Activated B cell treated with CpG ODN at 0.5 μM for 24 hours (primary cell): Measurements from ENCODE around the gene HMG20A. TPM values are rescaled to one million over a fixed set of nuclear protein-coding genes. Genes with fewer than 3 reads are reported as not detected.

Experiments
- ATAC-seq: fragments of 200-7000 bp; cut with Tn5 transposase; one replicate; pipeline ENCODE4 v1.10.0; 2021; ENCODE audit warnings: low read depth, mild to moderate bottlenecking, moderate library complexity
- CTCF ChIA-PET: fragments of 350-600 bp; sonication (Branson Sonifier 250); formaldehyde crosslinking; loops from one replicate; lab custom pipeline; 2021; ENCODE audit warnings: antibody characterized with exemption; lab: Charles Lee
- POLR2A ChIA-PET: fragments of 350-600 bp; sonication (Branson Sonifier 250); formaldehyde crosslinking; loops from one replicate; lab custom pipeline; 2021; ENCODE audit warnings: antibody characterized with exemption; lab: Charles Lee
- DNase-seq: peaks from one replicate; pipeline ENCODE4 v3.0.0; 2022
- H3K27ac Mint-ChIP-seq: one replicate; pipeline ENCODE4 v1.8.0; 2020; ENCODE audit warnings: mixed read lengths
- H3K27me3 Mint-ChIP-seq: one replicate; pipeline ENCODE4 v1.8.0; 2021; ENCODE audit warnings: mixed read lengths
- H3K36me3 Mint-ChIP-seq: one replicate; pipeline ENCODE4 v1.8.0; 2021; ENCODE audit warnings: low read depth, mixed read lengths
- H3K4me1 Mint-ChIP-seq: one replicate; pipeline ENCODE4 v1.8.0; 2021; ENCODE audit warnings: mixed read lengths
- H3K4me3 Mint-ChIP-seq: one replicate; pipeline ENCODE4 v1.8.0; 2020; ENCODE audit warnings: mild to moderate bottlenecking, mixed read lengths
- H3K9me3 Mint-ChIP-seq: one replicate; pipeline ENCODE4 v1.8.0; 2020; ENCODE audit warnings: mixed read lengths
- CTCF ChIP-seq: fragments of 200-600 bp; IDR thresholded peaks from one replicate; pipeline ENCODE4 v1.8.0; 2022; ENCODE audit warnings: antibody characterized with exemption, mild to moderate bottlenecking
- intact Hi-C: fragments of 100-400 bp; cut with micrococcal nuclease; formaldehyde crosslinking; loops from one replicate; pipeline ENCODE4 v1.15.1; 2024
- total RNA-seq: library from RNA; stranded (reverse); gene quantifications from 2 replicates; pipeline ENCODE4 v1.2.3, GENCODE V29; 2022

Gene HMG20A
- total RNA-seq, 1 donor from 2014 or later: 53.9 TPM

- POLR2A ChIA-PET: no interaction called here
- Mint-ChIP-seq H3K9me3 (peaks cover 9% of the 10 kb centered on the region), H3K4me3 (no peak overlapping the region), H3K4me1 (peaks cover 36% of the 10 kb centered on the region), H3K27me3 (no peaks in the 10 kb centered on the region), H3K36me3 (peaks cover 9% of the 10 kb centered on the region), H3K27ac (no peak overlapping the region)
- no peak for DNase-seq
- ATAC-seq: no peak
- CTCF ChIA-PET: no interaction called here
- intact Hi-C loops: no loop called here
- TF ChIP-seq CTCF: no peak
Observed at GRCh38 chr15:77391372-77391951, 29.2 kb upstream of the HMG20A start.

GRCh38 chr15:77392762-77393470 is 27.8 kb upstream of the HMG20A start:
- Mint-ChIP-seq H3K36me3 (peaks cover 11% of the 10 kb centered on the region), H3K27ac (no peak overlapping the region), H3K9me3 (peaks cover 17% of the 10 kb centered on the region), H3K27me3 (no peaks in the 10 kb centered on the region), H3K4me3 (no peak overlapping the region), H3K4me1 (peaks cover 27% of the 10 kb centered on the region)
- ATAC-seq: no peak
- TF ChIP-seq CTCF: no peak
- intact Hi-C loops: no loop called here
- ChIA-PET POLR2A (no interaction called here), CTCF (no interaction called here)
- DNase-seq: no peak

GRCh38 chr15:77393471-77393840 is 27.2 kb upstream of the HMG20A start:
- ChIA-PET POLR2A (no interaction called here), CTCF (no interaction called here)
- no peak for TF ChIP-seq CTCF
- Mint-ChIP-seq H3K9me3 (peaks cover 21% of the 10 kb centered on the region), H3K27me3 (no peaks in the 10 kb centered on the region), H3K4me1 (peaks cover 24% of the 10 kb centered on the region), H3K36me3 (peaks cover 16% of the 10 kb centered on the region), H3K4me3 (no peak overlapping the region), H3K27ac (no peak overlapping the region)
- intact Hi-C loops: no loop called here
- ATAC-seq (no peak), DNase-seq (no peak)

GRCh38 chr15:77395013-77395774 is 25.5 kb upstream of the HMG20A start:
- Mint-ChIP-seq H3K27me3 (no peaks in the 10 kb centered on the region), H3K36me3 (peaks cover 22% of the 10 kb centered on the region), H3K4me1 (peaks cover 10% of the 10 kb centered on the region), H3K27ac (no peak overlapping the region), H3K9me3 (peaks cover 24% of the 10 kb centered on the region), H3K4me3 (no peak overlapping the region)
- intact Hi-C loops: no loop called here
- ChIA-PET CTCF (no interaction called here), POLR2A (no interaction called here)
- DNase-seq: no peak
- no peak for ATAC-seq
- TF ChIP-seq CTCF: no peak

- no peak for ATAC-seq
- no peaks in the 10 kb centered on the region for H3K27me3 Mint-ChIP-seq
- H3K4me3 Mint-ChIP-seq: no peak overlapping the region
- DNase-seq: no peak
- intact Hi-C loops: no loop called here
- TF ChIP-seq CTCF: no peak
- ChIA-PET CTCF (no interaction called here), POLR2A (no interaction called here)
- H3K27ac Mint-ChIP-seq: no peak overlapping the region
- H3K9me3 Mint-ChIP-seq: peaks cover 26% of the 10 kb centered on the region
- peaks cover 22% of the 10 kb centered on the region for H3K36me3 Mint-ChIP-seq
- H3K4me1 Mint-ChIP-seq: peaks cover under 1% of the 10 kb centered on the region
Observed at GRCh38 chr15:77396692-77397091, 24.0 kb upstream of the HMG20A start.
